K562 (cell line): ENCODE data around the gene SOX6. TPM values are rescaled to one million over a fixed set of nuclear protein-coding genes. Genes with fewer than 3 reads are reported as not detected.

Experiments used
- ATF1 ChIP-seq, 2 experiments: fragments of 450-650 bp in 1 of 2; IDR thresholded peaks; 2 replicates each; pipeline ENCODE4 v1.6.1; 2016; ENCODE audit warnings: missing compliant biosample characterization in 1 of 2, missing genetic modification characterization in 1 of 2
- CEBPZ ChIP-seq: fragments of 150-350 bp; IDR thresholded peaks from 2 replicates; pipeline ENCODE4 v1.6.1; 2014; ENCODE audit warnings: low read depth, mild to moderate bottlenecking, low read length, borderline replicate concordance
- CTCFL ChIP-seq: IDR thresholded peaks from 2 replicates; pipeline ENCODE4 v1.6.1; 2011; ENCODE audit warnings: borderline replicate concordance, low read depth, mild to moderate bottlenecking, moderate library complexity, low read length; ENCODE audit not compliant: insufficient read depth, poor library complexity, severe bottlenecking
- ESRRB ChIP-seq: fragments of 250-450 bp; sonication (Bioruptor Pico); IDR thresholded peaks from 2 replicates; pipeline ENCODE4 v1.5.0; 2020; ENCODE audit warnings: mild to moderate bottlenecking, moderate library complexity, borderline replicate concordance
- ETS2 ChIP-seq: IDR thresholded peaks from 2 replicates; pipeline ENCODE4 v1.6.1; 2016; ENCODE audit warnings: borderline replicate concordance, missing genetic modification characterization, mild to moderate bottlenecking, moderate library complexity, missing compliant biosample characterization; ENCODE audit not compliant: poor library complexity, severe bottlenecking
- GATA2 ChIP-seq: sonication (generic); formaldehyde crosslinking; IDR thresholded peaks from 2 replicates; pipeline ENCODE4 v1.4.0; 2020; ENCODE audit warnings: mild to moderate bottlenecking, missing genetic modification reagents
- JUN ChIP-seq, 2 experiments: sonication (generic) in 1 of 2; formaldehyde crosslinking in 1 of 2; IDR thresholded peaks; 2 replicates each; pipeline versions ENCODE4 v1.6.1 to v1.8.0; 2012 to 2022; ENCODE audit warnings: borderline replicate concordance in 2 of 2, mild to moderate bottlenecking in 2 of 2, improper control_type of control experiment in 1 of 2, low read depth in 1 of 2, low read length in 1 of 2, missing genetic modification reagents in 1 of 2
- NR0B1 ChIP-seq: fragments of 450-650 bp; IDR thresholded peaks from one replicate; pipeline ENCODE4 v1.6.1; 2018; ENCODE audit warnings: mild to moderate bottlenecking, moderate library complexity; ENCODE audit not compliant: partially characterized antibody
- SMAD4 ChIP-seq: fragments of 250-450 bp; sonication (Bioruptor Pico); conservative IDR thresholded peaks from 2 replicates; pipeline ENCODE4 v1.8.0; 2021; ENCODE audit warnings: inconsistent platforms, mild to moderate bottlenecking, moderate library complexity
- SMC3 ChIP-seq: conservative IDR thresholded peaks from 2 replicates; pipeline ENCODE4 v1.6.1; 2011; ENCODE audit warnings: low read depth, low read length, improper control_type of control experiment; ENCODE audit not compliant: insufficient read depth
- ZBTB8A ChIP-seq: fragments of 450-650 bp; IDR thresholded peaks from 2 replicates; pipeline ENCODE4 v1.6.1; 2018; ENCODE audit warnings: mild to moderate bottlenecking, moderate library complexity; ENCODE audit not compliant: partially characterized antibody
- ZNF24 ChIP-seq: fragments of 450-650 bp; IDR thresholded peaks from 2 replicates; pipeline ENCODE4 v1.6.1; 2016
- ZNF395 ChIP-seq: fragments of 200-800 bp; sonication (Bioruptor generic); IDR thresholded peaks from 2 replicates; pipeline ENCODE4 v1.6.1; 2017; ENCODE audit warnings: missing genetic modification characterization, missing compliant biosample characterization
- ZNF639 ChIP-seq, 2 experiments: fragments of 200-800 bp in 1 of 2; sonication (Bioruptor generic) in 1 of 2; sonication (generic) in 1 of 2; formaldehyde crosslinking in 1 of 2; IDR thresholded peaks in 1 of 2; conservative IDR thresholded peaks in 1 of 2; 2 replicates each; pipeline versions ENCODE4 v1.5.0 to v1.6.1; 2016 to 2020; ENCODE audit warnings: missing compliant biosample characterization in 1 of 2, missing genetic modification characterization in 1 of 2, missing genetic modification reagents in 1 of 2
- polyA plus RNA-seq, 8 experiments: library from polyadenylated mRNA; depleted of rRNA in 4 of 8; stranded (reverse) in 5 of 8; unstranded in 3 of 8; fragments of >200 nt; fragmentation: Nextera tagmentation in 2 of 8; fragmentation: Illumina TruSeq in 1 of 8; extraction: Ambion mirVana in 2 of 8; extraction: Trizol in 1 of 8; gene quantifications; 2 replicates each; pipeline versions ENCODE4 v1.2.1 to v1.2.3, GENCODE V29; 2011 to 2014; ENCODE audit warnings: inconsistent platforms in 1 of 8, missing spikeins in 1 of 8
- total RNA-seq, 7 experiments: library from RNA; depleted of rRNA in 6 of 7; stranded (reverse); fragments of >200 nt in 6 of 7; fragmentation: Illumina TruSeq in 2 of 7; extraction: Trizol in 2 of 7; gene quantifications; 2 replicates each; pipeline versions ENCODE4 v1.2.1 to v1.2.3, GENCODE V29; 2011 to 2021; ENCODE audit warnings: low replicate concordance in 1 of 7

The SOX6 gene
- total and polyA plus RNA-seq, 9 of the 15 experiments (the other 6 are each of a cell fraction or from before 2014, with no cell fraction given): 0.89 to 8.7 (median 5.7) TPM

GRCh38 chr11:15941206-15941770 is 415.1 kb downstream of the SOX6 start (continued):
- TF ChIP-seq SMAD4 (CRISPR knock-in tag) (0 out of 2 replicates have a peak, but pooled peaks have one; percentile 11), ZNF639 (CRISPR knock-in tag; conservative IDR thresholded peaks at IDR 0.05 in 1 of 2, IDR thresholded peaks at IDR 0.05 in 1 of 2) (no peak), JUN (IDR thresholded peaks at IDR 0.05; ENCODE audit: borderline replicate concordance, low read depth, low read length) (no peak), JUN (CRISPR knock-in tag; IDR thresholded peaks at IDR 0.05; ENCODE audit: borderline replicate concordance) (no peak), ATF1 (CRISPR knock-in tag; IDR thresholded peaks at IDR 0.05) (no peak), ATF1 (tag; IDR thresholded peaks at IDR 0.05) (no peak), ZNF24 (peak; percentile 28; the same call in 1 of the 2 replicates), SMC3 (peak; percentile 95), NR0B1 (no peak), ESRRB (CRISPR knock-in tag) (no peak), ZNF395 (no peak), CTCFL (peak; percentile 74), CEBPZ (no peak), ETS2 (tag) (no peak), GATA2 (CRISPR knock-in tag) (no peak), ZBTB8A (no peak)
